Esophagus muscularis mucosa (tissue), 4 donors: ENCODE results near the gene EML3. TPM values are rescaled to one million over a fixed set of nuclear protein-coding genes. Genes with fewer than 3 reads are reported as not detected.
"Not testable (repeated sequence)": the region's sequence is repeated elsewhere in the genome, so short reads cannot be mapped to it uniquely, and the experiment has no call there.

ENCODE experiments used
- DNase-seq: peaks from one replicate; pipeline ENCODE4 v3.0.0-alpha.2; 2017; ENCODE audit errors: extremely low spot score
- H3K27ac ChIP-seq, 4 donors: fragments of 200-600 bp; sonication (generic); replicated peaks in 1 of 4; 1 replicate in 3 of 4; 2 replicates in 1 of 4; pipeline ENCODE4 v1.5.1; 2016 to 2019; ENCODE audit warnings: mild to moderate bottlenecking in 1 of 4
- H3K27me3 ChIP-seq, 4 donors: fragments of 200-600 bp; sonication (generic); one replicate each; pipeline versions ENCODE4 v1.5.1 to v1.6.0; 2016 to 2019
- H3K36me3 ChIP-seq, 4 donors: fragments of 200-600 bp; sonication (generic); one replicate each; pipeline ENCODE4 v1.5.1; 2016 to 2019
- H3K4me1 ChIP-seq, 4 donors: fragments of 200-600 bp; sonication (generic); one replicate each; pipeline ENCODE4 v1.5.1; 2016 to 2019
- H3K4me3 ChIP-seq, 4 donors: fragments of 200-600 bp; sonication (generic); 1 replicate in 2 of 4; 2 replicates in 2 of 4; pipeline ENCODE4 v1.5.1; 2016 to 2019; ENCODE audit warnings: mild to moderate bottlenecking in 4 of 4, moderate library complexity in 1 of 4
- H3K9me3 ChIP-seq, 4 donors: fragments of 200-600 bp; sonication (generic); 1 replicate in 3 of 4; 2 replicates in 1 of 4; pipeline ENCODE4 v1.5.1; 2016 to 2019
- EP300 ChIP-seq: sonication (generic); formaldehyde crosslinking; IDR thresholded peaks from one replicate; pipeline ENCODE4 v1.6.1; 2017; ENCODE audit warnings: antibody characterized with exemption
- POLR2A ChIP-seq: fragments of 450-650 bp; IDR thresholded peaks from one replicate; pipeline ENCODE4 v1.6.1; 2017; ENCODE audit warnings: antibody characterized with exemption, moderate library complexity, mild to moderate bottlenecking, low read depth
- POLR2AphosphoS5 ChIP-seq, 2 donors: sonication (generic); formaldehyde crosslinking; IDR thresholded peaks; one replicate each; pipeline ENCODE4 v1.6.1; 2017; ENCODE audit warnings: antibody characterized with exemption in 2 of 2
- WGBS: methylation state at CpG from one replicate; pipeline ENCODE4 v1.1.5; 2018; 5-methylcytosine and 5-hydroxymethylcytosine counted together
- intact Hi-C: fragments of 100-400 bp; cut with DNase I; formaldehyde crosslinking; loops from one replicate; pipeline ENCODE4 v1.15.1; 2023
- total RNA-seq, 4 donors: library from RNA; depleted of rRNA; stranded (reverse); fragments of >200 nt; gene quantifications; one replicate each; pipeline versions ENCODE4 v1.1.0 to v1.2.1, GENCODE V29; 2016
- TF ChIP-seq, protein P1 (sequence below), 3 experiments: fragments of 200-600 bp in 2 of 3; fragments of 450-650 bp in 1 of 3; sonication (generic) in 2 of 3; IDR thresholded peaks; one replicate each; pipeline ENCODE4 v1.5.1; 2017 to 2019; ENCODE audit warnings: antibody characterized with exemption in 3 of 3, mild to moderate bottlenecking in 2 of 3, moderate library complexity in 1 of 3

EML3 gene
- total RNA-seq, 4 donors from 2014 or later, result 27.0 to 33.6 (median 29.0) TPM

DNA sequence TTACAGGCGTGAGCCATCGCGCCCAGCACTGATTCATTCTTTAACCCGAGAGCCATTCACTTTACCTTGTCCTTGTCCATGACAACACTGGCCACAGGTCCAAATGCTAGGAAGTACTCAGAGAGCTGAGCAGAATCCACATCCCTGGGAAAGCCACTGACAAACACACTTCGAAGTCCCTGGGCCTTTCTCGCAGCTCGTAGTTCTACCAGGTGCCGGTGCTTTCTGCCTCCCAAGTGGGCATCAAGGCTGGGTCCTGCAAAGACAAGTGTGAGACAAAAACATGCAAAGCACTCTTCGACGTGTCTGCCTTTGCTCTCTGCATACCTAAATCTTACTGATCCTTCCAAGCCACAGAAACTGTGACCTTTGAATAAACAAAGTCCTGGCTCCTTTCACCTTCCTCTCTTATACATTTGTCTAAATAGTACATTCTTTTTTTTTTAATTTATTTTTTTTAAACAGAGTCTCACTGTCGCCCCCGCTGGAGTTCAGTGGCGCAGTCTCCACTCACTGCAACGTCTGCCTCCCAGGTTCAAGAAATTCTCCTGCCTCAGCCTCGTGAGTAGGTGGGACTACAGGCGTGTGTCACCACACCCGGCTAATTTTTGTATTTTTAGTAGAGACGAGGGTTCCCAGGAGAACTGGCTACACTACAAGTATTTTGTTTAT lies 23.5 kb downstream of the EML3 start:
- Histone ChIP-seq H3K27ac (no peak overlapping the region), H3K9me3 (no peaks in the 10 kb centered on the region), H3K27me3 (no peaks in the 10 kb centered on the region), H3K4me3 (no peak overlapping the region), H3K36me3 (peaks cover 20 to 55% (median 44%) of the 10 kb centered on the region in 4 donors), H3K4me1 (peaks cover 33 to 41% (median 39%) of the 10 kb centered on the region in 4 donors)
- DNase-seq, result no peak
- TF ChIP-seq POLR2AphosphoS5 (IDR thresholded peaks at IDR 0.05) (no peak), EP300 (no peak), POLR2A (no peak)
- TF ChIP-seq, protein P1, sequence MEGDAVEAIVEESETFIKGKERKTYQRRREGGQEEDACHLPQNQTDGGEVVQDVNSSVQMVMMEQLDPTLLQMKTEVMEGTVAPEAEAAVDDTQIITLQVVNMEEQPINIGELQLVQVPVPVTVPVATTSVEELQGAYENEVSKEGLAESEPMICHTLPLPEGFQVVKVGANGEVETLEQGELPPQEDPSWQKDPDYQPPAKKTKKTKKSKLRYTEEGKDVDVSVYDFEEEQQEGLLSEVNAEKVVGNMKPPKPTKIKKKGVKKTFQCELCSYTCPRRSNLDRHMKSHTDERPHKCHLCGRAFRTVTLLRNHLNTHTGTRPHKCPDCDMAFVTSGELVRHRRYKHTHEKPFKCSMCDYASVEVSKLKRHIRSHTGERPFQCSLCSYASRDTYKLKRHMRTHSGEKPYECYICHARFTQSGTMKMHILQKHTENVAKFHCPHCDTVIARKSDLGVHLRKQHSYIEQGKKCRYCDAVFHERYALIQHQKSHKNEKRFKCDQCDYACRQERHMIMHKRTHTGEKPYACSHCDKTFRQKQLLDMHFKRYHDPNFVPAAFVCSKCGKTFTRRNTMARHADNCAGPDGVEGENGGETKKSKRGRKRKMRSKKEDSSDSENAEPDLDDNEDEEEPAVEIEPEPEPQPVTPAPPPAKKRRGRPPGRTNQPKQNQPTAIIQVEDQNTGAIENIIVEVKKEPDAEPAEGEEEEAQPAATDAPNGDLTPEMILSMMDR (IDR thresholded peaks at IDR 0.05), result no peak
- intact Hi-C loops, result no loop called here
- WGBS, result 60% methylated on average over 18 of the region's 18 CpGs

DNA sequence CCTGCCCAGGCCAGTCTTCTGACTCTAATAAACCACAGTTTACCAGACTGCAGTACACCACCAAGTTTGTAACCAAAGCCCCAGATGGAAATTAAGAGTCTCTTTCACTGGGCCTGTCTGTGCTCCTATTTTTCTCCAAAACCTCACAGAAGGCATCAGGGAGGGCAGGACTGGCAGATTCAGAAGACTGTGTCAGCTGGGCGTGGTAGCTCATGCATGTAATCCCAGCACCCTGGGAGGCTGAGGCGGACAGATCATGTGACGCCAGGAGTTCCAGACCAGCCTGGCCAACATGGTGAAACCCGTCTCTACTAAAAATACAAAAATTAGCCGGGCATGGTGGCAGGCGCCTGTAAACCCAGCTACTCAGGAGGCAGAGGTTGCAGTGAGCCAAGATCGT lies 27.2 kb downstream of the EML3 start:
- DNase-seq, intact Hi-C loops, H3K4me3 ChIP-seq, H3K9me3 ChIP-seq, H3K27ac ChIP-seq, H3K27me3 ChIP-seq: not testable (repeated sequence)
- peaks cover 15 to 77% (median 54%) of the 10 kb centered on the region in 4 donors for H3K36me3 ChIP-seq
- WGBS, result 98% methylated on average over 7 of the region's 7 CpGs
- H3K4me1 ChIP-seq, result peaks cover 6 to 12% (median 11%) of the 10 kb centered on the region in 4 donors

DNA sequence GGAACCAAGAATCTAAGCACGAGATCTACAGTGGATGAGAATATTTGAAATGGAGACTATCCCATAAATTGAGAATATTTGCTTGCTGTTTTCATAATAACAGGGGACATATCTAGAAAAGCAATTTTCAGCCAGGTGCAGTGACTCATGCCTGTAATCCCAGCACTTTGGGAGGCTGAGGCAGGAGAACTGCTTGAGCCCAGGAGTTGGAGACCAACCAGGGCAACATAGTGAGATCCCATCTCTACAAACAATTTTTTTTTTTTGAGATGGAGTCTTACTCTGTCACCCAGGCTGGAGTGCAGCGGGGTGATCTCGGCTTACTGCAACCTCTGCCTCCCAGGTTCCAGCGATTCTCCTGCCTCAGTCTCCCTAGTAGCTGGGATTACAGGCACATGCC lies 30.8 kb downstream of the EML3 start:
- not testable (repeated sequence) for H3K4me1 ChIP-seq

DNA sequence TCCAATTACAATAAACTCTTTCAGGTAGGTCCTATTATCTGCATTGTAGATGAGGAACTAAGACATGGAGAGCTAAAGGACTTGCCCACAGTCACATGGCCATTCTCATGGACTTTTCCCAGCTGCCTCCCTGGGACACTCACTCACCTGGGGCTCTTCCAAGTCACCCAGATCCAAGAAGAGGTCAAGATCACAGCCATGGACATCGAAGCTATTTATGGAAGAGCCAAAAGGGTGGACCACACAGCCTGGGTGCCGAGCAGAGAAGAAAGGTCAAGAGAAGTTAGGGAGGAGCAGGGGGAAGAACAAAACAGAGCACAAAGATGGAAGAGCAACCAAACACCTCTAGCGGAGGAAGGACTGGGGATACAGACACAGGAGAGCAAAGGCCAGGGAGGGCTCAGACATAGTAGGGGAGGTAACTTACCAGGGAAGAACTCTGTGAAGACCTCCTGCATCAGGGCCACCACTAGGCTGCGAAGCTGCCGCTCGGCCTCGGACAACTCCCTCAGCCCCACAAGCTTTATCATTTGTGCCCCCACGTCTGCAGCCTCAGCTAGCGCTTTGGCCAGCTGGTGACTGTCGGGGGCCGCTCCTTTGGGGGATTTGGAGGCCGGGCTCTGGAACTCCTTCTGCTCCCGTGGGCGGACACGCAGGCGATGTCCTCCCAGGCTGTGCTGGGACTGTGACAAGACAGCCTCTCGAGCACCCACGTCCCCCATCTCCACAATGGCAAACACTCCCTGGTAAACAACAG lies 31.4 kb downstream of the EML3 start:
- intact Hi-C loops, result no loop called here
- H3K27me3 ChIP-seq, result no peaks in the 10 kb centered on the region
- 86% methylated on average over 9 of the region's 18 CpGs for WGBS
- no peaks in the 10 kb centered on the region for H3K9me3 ChIP-seq
- no peak for DNase-seq
- peaks cover 4 to 9% (median 7%) of the 10 kb centered on the region in 4 donors for H3K4me1 ChIP-seq
- peaks cover 27 to 91% (median 64%) of the 10 kb centered on the region in 4 donors for H3K36me3 ChIP-seq
- TF ChIP-seq POLR2AphosphoS5 (IDR thresholded peaks at IDR 0.05), result no peak
- TF ChIP-seq EP300, result no peak
- TF ChIP-seq, protein P1 (IDR thresholded peaks at IDR 0.05), result no peak
- TF ChIP-seq POLR2A, result no peak
- no peak overlapping the region for H3K4me3 ChIP-seq
- no peak overlapping the region for H3K27ac ChIP-seq

More for the DNA sequence above, 30.8 kb downstream of the EML3 start:
- DNase-seq, H3K27me3 ChIP-seq, H3K27ac ChIP-seq, H3K4me3 ChIP-seq, intact Hi-C loops, H3K9me3 ChIP-seq: not testable (repeated sequence)
- 98% methylated on average over 4 of the region's 4 CpGs for WGBS
- H3K36me3 ChIP-seq, result peaks cover 25 to 90% (median 64%) of the 10 kb centered on the region in 4 donors

DNA sequence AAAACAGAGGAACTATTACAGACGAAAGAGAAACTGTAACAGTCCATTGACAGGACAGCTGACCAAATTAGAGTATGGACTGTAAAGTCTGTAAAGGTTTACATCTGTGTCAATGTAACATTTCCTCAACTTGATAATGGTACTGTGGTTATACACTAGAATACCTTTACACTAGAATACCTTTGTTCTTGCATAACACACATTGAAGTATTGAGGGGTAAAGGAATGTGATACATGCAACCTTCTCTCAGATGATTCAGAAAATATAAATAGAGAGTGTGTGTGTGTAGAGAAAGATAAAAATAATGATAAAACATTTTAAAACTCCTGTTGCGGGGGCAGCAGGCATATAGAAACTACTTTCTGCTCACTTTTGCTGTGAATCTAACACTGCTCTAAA lies 33.3 kb downstream of the EML3 start:
- 88% methylated on average over 2 of the region's 2 CpGs for WGBS
- H3K27ac ChIP-seq, result no peak overlapping the region
- peaks cover 23 to 28% (median 26%) of the 10 kb centered on the region in 4 donors for H3K4me1 ChIP-seq
- H3K36me3 ChIP-seq, result peaks cover 20 to 79% (median 59%) of the 10 kb centered on the region in 4 donors
- TF ChIP-seq, protein P1 (IDR thresholded peaks at IDR 0.05), result no peak
- intact Hi-C loops, result no loop called here
- H3K4me3 ChIP-seq, result no peak overlapping the region
- no peaks in the 10 kb centered on the region for H3K27me3 ChIP-seq
- no peak for DNase-seq
- no peaks in the 10 kb centered on the region for H3K9me3 ChIP-seq
